ENCODE results near the gene CCNY.

GRCh38 chr10:35324196-35324595 is 12.1 kb upstream of the CCNY start:
- TF ChIP-seq CTCF (IDR thresholded peaks at IDR 0.05) (no peak), POLR2A (IDR thresholded peaks at IDR 0.05) (no peak)

Data from prostate gland (tissue), 2 donors.